Activated T-helper 2 cell treated with anti-CD3 and anti-CD28 coated beads, Interferon-gamma antibody, Interleukin-2, Interleukin-4, amounts not matched to agents 10 μg/mL and 5 μg/mL and 100 μg/mL, durations not matched to agents 14 hours and 24 hours and 36 hours (primary cell): ENCODE data around the gene MAN2B2. TPM values are rescaled to one million over a fixed set of nuclear protein-coding genes. Genes with fewer than 3 reads are reported as not detected.

Source experiments
- DNase-seq: peaks from one replicate; pipeline ENCODE4 v3.0.0; 2021; ENCODE audit warnings: low spot score
- H3K27ac Mint-ChIP-seq: one replicate; pipeline ENCODE4 v1.8.0; 2021; ENCODE audit warnings: mixed read lengths
- H3K27me3 Mint-ChIP-seq: one replicate; pipeline ENCODE4 v1.8.0; 2021; ENCODE audit warnings: low read depth, mixed read lengths
- H3K36me3 Mint-ChIP-seq: one replicate; pipeline ENCODE4 v1.8.0; 2021; ENCODE audit warnings: low read depth, mixed read lengths
- H3K4me1 Mint-ChIP-seq: one replicate; pipeline ENCODE4 v1.8.0; 2021; ENCODE audit warnings: low read depth, mixed read lengths
- H3K4me3 Mint-ChIP-seq: one replicate; pipeline ENCODE4 v1.8.0; 2021; ENCODE audit warnings: low read depth, mild to moderate bottlenecking, moderate library complexity, mixed read lengths
- H3K9me3 Mint-ChIP-seq: one replicate; pipeline ENCODE4 v1.8.0; 2021; ENCODE audit warnings: mixed read lengths
- intact Hi-C: fragments of 100-400 bp; cut with micrococcal nuclease; formaldehyde crosslinking; loops from one replicate; pipeline ENCODE4 v1.15.1; 2023
- total RNA-seq: library from RNA; stranded (reverse); gene quantifications from 2 replicates; pipeline ENCODE4 v1.2.3, GENCODE V29; 2022

MAN2B2 gene
- total RNA-seq, 1 donor from 2014 or later, result 14.9 TPM

DNA sequence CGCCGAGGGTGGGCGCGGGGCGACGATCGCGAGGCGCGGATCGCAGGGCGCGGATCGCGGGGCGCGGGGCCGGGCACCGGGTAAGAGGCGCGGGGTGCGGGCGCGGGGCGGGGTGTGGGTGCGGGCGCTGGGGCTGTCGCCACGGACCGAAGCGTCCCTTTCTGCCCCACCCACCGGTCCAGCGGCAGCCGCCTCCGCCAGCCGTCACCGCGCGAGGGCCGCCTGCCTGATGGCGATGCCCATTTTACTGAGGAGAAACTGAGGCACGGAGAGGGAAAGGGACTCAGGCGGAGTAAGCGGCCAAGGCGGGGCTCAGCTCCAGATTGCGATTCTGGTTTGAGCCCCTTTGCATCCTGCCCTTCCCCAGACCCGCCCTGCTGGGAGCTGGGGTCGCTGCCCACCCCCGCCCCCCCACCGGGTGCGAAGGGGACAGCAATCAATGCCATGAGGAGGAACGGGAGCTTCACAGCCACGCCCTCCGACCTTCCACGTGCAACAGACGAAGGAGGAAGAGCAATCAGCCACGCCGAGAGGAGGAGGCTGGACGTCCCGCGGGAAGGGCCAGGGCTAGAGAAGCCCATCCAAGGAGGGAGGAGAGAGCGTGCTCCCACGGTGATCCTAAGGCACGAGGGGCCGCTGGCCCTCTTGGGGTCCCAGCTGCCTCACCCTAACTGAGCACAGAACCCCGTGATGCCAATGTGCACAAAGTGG is 10.9 kb upstream of the MAN2B2 start:
- Mint-ChIP-seq H3K4me1 (peaks cover 3% of the 10 kb centered on the region), H3K27me3 (peaks cover 47% of the 10 kb centered on the region), H3K4me3 (no peak overlapping the region), H3K27ac (no peak overlapping the region), H3K36me3 (no peaks in the 10 kb centered on the region), H3K9me3 (no peaks in the 10 kb centered on the region)
- intact Hi-C loops, result no loop called here
- no peak for DNase-seq

DNA sequence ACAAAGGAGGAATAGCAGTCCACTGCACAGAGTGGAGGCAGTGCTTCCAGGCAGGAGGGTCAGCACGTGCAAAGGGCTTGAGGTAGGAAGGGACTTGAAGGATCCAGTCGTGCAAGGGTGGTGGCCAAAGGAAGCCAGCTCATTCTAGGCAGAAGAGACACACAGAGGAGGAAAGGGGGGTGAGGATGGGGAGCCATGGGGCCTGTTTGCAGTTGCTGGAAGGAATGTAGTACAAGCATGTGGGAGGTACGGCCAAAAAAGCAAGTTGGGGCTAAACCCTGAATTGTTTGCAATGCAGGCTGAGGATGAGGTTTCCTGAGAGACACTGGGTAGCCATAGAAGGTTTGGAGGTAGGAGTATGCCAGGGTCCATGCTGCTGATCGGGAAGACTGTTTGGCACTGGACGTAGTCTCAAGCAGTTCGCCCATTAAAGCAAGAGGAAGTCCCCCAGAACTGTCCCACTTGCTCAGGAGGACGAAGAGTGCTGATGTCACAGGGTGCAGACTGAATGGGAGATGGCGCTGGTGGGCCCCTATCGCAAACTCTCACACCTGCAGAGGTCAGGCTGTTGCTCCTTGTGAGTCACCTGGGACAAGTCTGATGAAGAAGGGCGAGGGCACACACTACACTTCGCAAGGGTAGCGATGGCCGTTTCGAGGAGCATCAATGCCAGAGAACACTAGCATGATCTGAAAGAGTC is 9.1 kb upstream of the MAN2B2 start:
- Mint-ChIP-seq H3K27me3 (peaks cover 44% of the 10 kb centered on the region), H3K27ac (no peak overlapping the region), H3K9me3 (no peaks in the 10 kb centered on the region), H3K4me3 (no peak overlapping the region), H3K36me3 (no peaks in the 10 kb centered on the region), H3K4me1 (peaks cover 3% of the 10 kb centered on the region)
- intact Hi-C loops, result no loop called here
- no peak for DNase-seq

DNA sequence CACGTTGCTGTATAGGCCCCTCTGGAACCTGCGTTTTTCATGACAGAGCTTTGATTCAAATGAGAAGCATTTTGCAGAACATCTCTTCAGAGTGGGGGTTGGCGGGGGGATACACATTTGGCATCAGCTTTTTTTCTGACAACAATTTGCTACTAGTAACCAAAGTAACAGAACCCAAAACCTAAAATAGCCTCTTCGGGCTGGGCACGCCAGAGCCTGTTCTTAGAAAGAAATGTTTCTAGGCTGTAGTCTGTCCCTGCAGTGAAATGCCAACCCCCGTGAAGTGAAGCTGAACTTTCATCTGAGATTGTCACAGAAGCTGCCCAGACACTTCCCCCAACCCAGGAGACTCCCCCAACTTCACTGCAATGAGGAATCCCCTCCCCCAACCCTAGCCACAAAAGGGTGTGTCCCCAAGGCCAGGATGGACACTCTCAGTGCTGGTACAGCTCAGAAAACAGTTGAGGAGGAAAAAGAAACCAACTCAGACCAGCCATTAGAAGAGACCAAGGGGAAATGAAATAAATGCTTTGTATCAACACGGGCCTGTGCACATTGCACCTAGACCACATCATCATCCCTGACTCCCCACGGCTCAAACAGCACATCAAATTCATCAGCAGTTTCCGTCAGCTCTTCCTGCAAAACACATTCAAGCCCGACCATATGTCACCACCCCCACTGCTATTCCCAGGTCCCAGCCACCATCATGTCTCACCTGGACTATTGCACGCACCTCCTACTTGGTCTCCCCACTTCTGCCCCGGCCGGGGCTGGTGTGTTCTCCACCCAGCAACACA is 8.4 kb upstream of the MAN2B2 start:
- H3K27ac Mint-ChIP-seq, result no peak overlapping the region
- H3K36me3 Mint-ChIP-seq, result no peaks in the 10 kb centered on the region
- no peak overlapping the region for H3K4me3 Mint-ChIP-seq
- no peaks in the 10 kb centered on the region for H3K9me3 Mint-ChIP-seq
- DNase-seq, result no peak
- intact Hi-C loops, result no loop called here
- H3K4me1 Mint-ChIP-seq, result no peaks in the 10 kb centered on the region
- H3K27me3 Mint-ChIP-seq, result peaks cover 37% of the 10 kb centered on the region

DNA sequence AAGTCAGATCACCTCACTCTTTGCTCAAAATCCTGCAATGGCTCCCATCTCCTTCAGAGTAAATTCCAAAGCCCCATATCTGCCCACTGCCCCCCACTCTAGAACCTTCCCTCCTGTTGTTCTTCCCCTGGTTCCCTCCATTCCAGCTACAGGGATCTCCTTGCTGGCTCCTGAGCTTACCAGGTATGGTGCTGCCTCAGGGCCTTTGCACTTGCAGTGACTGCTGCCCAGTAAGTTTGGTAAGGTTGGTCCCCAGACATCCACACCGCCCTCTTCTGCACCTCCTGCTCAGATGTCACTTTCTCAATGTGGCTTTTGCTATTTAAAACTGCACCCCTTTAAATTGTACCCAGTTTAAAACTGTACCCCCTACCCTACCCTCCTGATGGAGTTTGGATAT is 7.8 kb upstream of the MAN2B2 start:
- H3K9me3 Mint-ChIP-seq, result no peaks in the 10 kb centered on the region
- intact Hi-C loops, result no loop called here

DNA sequence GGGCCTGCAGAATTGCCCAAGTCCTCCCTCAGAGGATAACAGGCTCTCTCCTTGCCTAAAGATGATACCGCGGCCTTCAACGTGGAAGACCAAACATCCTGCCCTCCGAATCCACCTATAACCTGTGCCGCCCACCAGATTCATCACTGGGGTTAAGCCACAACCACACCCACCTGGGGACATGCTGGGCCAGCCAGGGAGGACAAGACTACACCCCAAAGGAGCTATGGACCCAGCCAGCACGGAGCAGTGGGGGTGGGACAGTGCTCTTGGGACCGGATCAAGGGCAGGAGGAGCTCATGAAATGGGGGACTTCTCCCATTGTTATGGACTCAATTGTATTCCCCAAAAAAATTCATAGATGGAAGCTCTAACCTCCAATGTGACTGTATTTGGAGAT is 6.8 kb upstream of the MAN2B2 start:
- Mint-ChIP-seq H3K27me3 (peaks cover 28% of the 10 kb centered on the region), H3K4me1 (no peaks in the 10 kb centered on the region), H3K36me3 (no peaks in the 10 kb centered on the region), H3K27ac (no peak overlapping the region), H3K9me3 (no peaks in the 10 kb centered on the region), H3K4me3 (no peak overlapping the region)
- no peak for DNase-seq
- intact Hi-C loops, result no loop called here

More for the DNA sequence above, 7.8 kb upstream of the MAN2B2 start:
- Mint-ChIP-seq H3K27ac (no peak overlapping the region), H3K27me3 (peaks cover 33% of the 10 kb centered on the region), H3K4me1 (no peaks in the 10 kb centered on the region), H3K36me3 (no peaks in the 10 kb centered on the region), H3K4me3 (no peak overlapping the region)
- no peak for DNase-seq

DNA sequence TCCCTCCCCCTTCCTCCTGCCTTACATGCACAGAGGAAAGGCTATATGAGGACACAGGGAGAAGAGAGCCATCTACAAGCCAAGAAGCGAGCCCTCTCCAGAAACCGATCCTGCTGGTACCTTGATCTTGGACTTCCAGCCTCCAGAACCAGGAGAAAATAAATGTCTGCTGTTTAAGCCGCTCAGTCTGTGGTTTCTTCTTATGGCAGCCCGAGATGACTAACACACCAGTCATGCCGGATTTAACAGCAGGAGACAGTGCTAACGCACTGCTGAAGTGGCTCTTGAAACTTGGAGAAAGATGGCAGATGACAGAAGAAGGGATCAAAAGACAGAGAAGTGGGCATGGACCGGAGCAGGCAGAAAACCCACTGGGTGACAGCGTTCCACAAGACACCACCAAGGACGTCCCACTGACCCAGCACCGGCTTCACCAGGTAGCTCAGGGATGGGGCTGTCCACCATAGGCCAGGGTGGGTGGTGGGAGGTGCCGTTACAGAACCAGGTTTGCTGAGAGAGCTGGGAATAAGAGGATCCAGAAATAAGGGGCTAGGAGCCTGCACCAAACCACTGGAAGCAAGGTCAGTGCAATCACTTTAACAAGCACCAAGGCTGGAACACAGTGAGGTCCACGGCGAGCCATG is 6.2 kb upstream of the MAN2B2 start:
- Mint-ChIP-seq H3K27me3 (peaks cover 28% of the 10 kb centered on the region), H3K9me3 (no peaks in the 10 kb centered on the region), H3K36me3 (no peaks in the 10 kb centered on the region), H3K4me1 (no peaks in the 10 kb centered on the region), H3K27ac (no peak overlapping the region), H3K4me3 (no peak overlapping the region)
- intact Hi-C loops, result no loop called here
- no peak for DNase-seq

DNA sequence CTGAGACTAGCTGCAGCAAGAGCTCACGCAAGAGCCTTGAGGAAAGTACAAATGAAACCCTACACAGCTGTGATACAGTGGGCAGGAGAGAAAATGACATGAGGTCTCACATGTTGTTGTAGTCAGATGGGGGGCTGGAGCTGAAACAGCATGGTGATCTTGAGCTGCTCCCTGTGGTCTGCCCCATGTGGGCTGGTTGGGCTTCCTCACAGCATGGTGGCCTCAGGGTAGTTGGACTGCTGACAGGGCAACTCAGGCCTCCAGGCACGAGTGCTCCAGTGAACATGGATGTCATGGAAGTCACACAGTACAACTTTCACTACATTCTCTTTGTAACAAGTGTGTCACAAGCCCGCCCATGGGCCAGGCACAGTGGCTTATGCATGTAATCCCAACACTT is 3.4 kb upstream of the MAN2B2 start:
- H3K4me3 Mint-ChIP-seq, result no peak overlapping the region
- peaks cover 12% of the 10 kb centered on the region for H3K27me3 Mint-ChIP-seq
- intact Hi-C loops, result loop anchor here (10.0 kb wide), 2 partner anchors 103 to 133 kb away; partner anchors contain the start of gene MRFAP1L1
- H3K36me3 Mint-ChIP-seq, result peaks cover 1% of the 10 kb centered on the region
- H3K27ac Mint-ChIP-seq, result no peak overlapping the region
- no peak for DNase-seq
- peaks cover 6% of the 10 kb centered on the region for H3K4me1 Mint-ChIP-seq
- no peaks in the 10 kb centered on the region for H3K9me3 Mint-ChIP-seq

DNA sequence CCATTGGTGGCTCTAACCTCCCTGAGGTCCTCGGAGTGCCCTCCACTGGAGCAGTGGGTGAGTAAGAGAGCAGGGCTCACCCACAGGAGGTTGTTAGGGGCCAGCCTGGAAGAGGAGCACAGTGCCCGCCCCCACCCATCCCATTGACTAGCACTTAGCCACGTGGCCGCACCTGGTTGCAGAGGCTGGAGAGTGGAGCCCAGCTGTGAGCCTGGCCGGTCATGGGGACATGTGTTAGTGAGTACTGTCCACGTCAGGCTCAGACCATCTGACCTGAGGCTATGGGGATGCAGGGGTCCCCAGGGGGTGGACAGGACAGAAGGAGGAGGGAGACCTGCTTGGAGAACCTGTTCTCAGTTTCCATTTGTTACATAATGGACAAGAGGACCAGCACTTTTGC is 1.4 kb upstream of the MAN2B2 start:
- no peaks in the 10 kb centered on the region for H3K9me3 Mint-ChIP-seq
- no peak overlapping the region for H3K27ac Mint-ChIP-seq
- peaks cover 6% of the 10 kb centered on the region for H3K4me1 Mint-ChIP-seq
- H3K36me3 Mint-ChIP-seq, result peaks cover 11% of the 10 kb centered on the region
- H3K4me3 Mint-ChIP-seq, result peak overlapping the region; percentile 34
- H3K27me3 Mint-ChIP-seq, result peaks cover 9% of the 10 kb centered on the region
- no peak for DNase-seq
- intact Hi-C loops, result loop anchor here (10.0 kb wide), 2 partner anchors 101 to 131 kb away; partner anchors contain the start of gene MRFAP1L1

DNA sequence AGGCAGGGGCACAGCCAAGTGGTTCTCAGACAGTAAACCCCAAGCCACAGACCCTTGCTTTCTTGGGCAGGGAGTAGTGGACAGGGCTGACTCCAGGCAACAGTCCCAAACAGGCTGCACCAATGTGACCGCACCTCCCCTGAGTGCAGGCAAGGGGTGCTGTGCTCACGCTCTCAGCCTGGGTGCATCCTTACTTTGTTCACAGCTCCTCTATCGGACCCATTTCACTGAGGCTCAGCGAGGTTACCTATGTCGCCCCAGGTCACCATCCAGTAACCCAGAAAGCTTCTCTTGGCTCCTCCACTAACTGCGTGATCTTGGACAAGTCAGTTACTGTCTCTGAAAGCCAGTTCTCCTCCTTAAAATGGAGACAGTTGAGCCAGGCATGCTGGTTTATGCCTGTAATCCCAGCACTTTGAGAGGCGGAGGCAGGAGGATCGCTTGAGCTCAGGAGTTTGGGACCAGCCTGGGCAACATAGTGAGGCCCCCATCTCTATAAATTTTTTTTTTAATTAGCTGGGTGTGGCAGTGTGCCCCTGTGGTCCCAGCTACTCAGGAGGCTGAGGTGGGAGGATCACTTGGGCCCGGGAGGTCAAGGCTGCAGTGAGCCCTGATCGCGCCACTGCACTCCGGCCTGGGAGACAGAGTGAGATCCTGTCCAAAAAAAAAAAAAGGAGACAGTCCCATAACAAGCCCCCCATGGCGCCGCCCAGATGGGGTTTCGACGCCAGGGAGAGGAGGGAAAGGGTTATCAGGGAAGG is 823 bp upstream of the MAN2B2 start:
- peak overlapping the region; percentile 84 for H3K4me3 Mint-ChIP-seq
- no peak overlapping the region for H3K27ac Mint-ChIP-seq
- peaks cover under 1% of the 10 kb centered on the region for H3K9me3 Mint-ChIP-seq
- DNase-seq, result no peak
- peaks cover 16% of the 10 kb centered on the region for H3K36me3 Mint-ChIP-seq
- H3K4me1 Mint-ChIP-seq, result peaks cover 6% of the 10 kb centered on the region
- H3K27me3 Mint-ChIP-seq, result peaks cover 6% of the 10 kb centered on the region
- intact Hi-C loops, result loop anchor here (10.0 kb wide), 2 partner anchors 101 to 131 kb away; partner anchors contain the start of gene MRFAP1L1

DNA sequence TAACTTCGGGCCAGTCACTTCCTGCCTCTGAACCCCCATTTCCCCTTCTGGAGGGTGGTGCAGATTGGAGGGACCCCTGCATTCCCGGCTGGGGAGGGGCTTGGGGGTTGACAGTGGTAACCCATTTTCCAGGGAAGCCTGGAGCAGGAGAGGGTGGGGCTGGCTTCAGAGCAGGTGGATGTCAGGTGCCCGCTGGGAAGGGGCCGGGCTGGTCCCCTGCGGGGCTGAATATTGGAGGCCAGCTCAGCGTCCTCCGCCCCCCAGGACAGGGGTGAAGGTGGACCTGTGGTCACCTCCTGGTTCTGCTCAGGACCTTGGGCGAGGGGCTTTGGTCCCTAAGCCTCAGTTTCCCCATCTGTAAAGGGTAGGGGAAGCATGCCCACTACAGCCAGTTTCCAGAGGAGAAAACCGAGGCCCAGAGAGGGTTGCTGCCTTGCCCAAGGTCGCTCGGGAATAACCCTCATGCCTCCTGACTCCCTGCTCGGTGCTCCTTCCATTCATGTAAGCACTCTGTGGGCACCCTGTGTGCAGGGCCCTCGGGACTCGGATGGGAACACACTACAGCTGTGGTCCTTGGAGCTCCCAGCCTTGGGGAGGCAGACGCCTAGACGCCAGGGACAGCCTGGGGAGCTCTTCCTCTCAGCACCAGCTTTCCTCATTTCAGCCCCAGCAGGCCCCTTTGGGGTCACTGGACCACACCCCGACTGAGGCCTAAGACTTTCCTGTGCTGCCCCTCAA is 683 bp downstream of the MAN2B2 start:
- intact Hi-C loops, result loop anchor here (1.0 to 10.0 kb wide), 3 partner anchors 65 to 129 kb away; partner anchors contain the start of genes MRFAP1 and MRFAP1L1
- H3K4me1 Mint-ChIP-seq, result peaks cover 6% of the 10 kb centered on the region
- H3K4me3 Mint-ChIP-seq, result peak overlapping the region; percentile 82
- peaks cover 31% of the 10 kb centered on the region for H3K36me3 Mint-ChIP-seq
- H3K27ac Mint-ChIP-seq, result peak overlapping the region; percentile 79
- no peak for DNase-seq
- peaks cover 4% of the 10 kb centered on the region for H3K27me3 Mint-ChIP-seq
- H3K9me3 Mint-ChIP-seq, result peaks cover 5% of the 10 kb centered on the region

DNA sequence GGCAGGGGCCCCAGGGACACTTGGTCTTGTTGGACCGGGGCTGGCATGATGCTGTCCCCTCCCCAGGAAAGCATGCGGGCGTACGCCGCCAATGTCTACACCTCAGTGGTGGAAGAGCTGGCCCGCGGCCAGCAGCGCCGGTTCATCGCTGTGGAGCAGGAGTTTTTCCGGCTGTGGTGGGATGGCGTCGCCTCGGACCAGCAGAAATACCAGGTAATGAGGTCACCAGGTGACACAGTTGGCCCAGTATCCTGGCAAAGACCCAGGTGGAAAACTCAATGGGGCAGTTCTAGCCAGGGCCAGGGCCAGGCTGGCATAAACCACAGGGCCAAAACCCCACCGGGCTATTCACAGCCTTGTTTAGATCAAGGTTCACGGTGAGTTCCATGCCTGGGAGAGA is 1.5 kb downstream of the MAN2B2 start:
- Mint-ChIP-seq H3K36me3 (peaks cover 36% of the 10 kb centered on the region), H3K27ac (no peak overlapping the region), H3K27me3 (peaks cover 4% of the 10 kb centered on the region), H3K4me1 (peaks cover 6% of the 10 kb centered on the region), H3K4me3 (peak overlapping the region; percentile 82), H3K9me3 (peaks cover 5% of the 10 kb centered on the region)
- DNase-seq, result no peak
- intact Hi-C loops, result loop anchor here (10.0 kb wide), 2 partner anchors 98 to 128 kb away; partner anchors contain the start of gene MRFAP1L1
